Measurements from ENCODE around the gene AMOTL1.
"Not testable (repeated sequence)": the region's sequence is repeated elsewhere in the genome, so short reads cannot be mapped to it uniquely, and the experiment has no call there.

Gene AMOTL1

GRCh38 chr11:94780432-94780831 lies 12.3 kb downstream of the AMOTL1 start:
- no peak overlapping the region for H3K9ac ChIP-seq (ENCODE audit: low read length)
- H3K27me3 ChIP-seq (ENCODE audit: control insufficient read depth, insufficient read depth, low read length) = no peaks in the 10 kb centered on the region
- no peaks in the 10 kb centered on the region for H3K36me3 ChIP-seq (ENCODE audit: control insufficient read depth, insufficient read depth, low read length)
- H3K27ac ChIP-seq (ENCODE audit: low read depth, low read length) = peak overlapping the region; percentile 34
- H3K4me3 ChIP-seq (ENCODE audit: low read length) = no peak overlapping the region
- peaks cover 34% of the 10 kb centered on the region for H3K4me1 ChIP-seq (ENCODE audit: control insufficient read depth, insufficient read depth, low read length)

- H3K27me3 ChIP-seq (ENCODE audit: control insufficient read depth, insufficient read depth, low read length) = no peaks in the 10 kb centered on the region
- no peak overlapping the region for H3K27ac ChIP-seq (ENCODE audit: low read depth, low read length)
- H3K4me1 ChIP-seq (ENCODE audit: control insufficient read depth, insufficient read depth, low read length) = peaks cover 32% of the 10 kb centered on the region
- H3K36me3 ChIP-seq (ENCODE audit: control insufficient read depth, insufficient read depth, low read length) = no peaks in the 10 kb centered on the region
- no peak overlapping the region for H3K9ac ChIP-seq (ENCODE audit: low read length)
- no peak overlapping the region for H3K4me3 ChIP-seq (ENCODE audit: low read length)
Observed at GRCh38 chr11:94781837-94782236, 13.7 kb downstream of the AMOTL1 start.

GRCh38 chr11:94782446-94782845 lies 14.3 kb downstream of the AMOTL1 start:
- H3K4me1 ChIP-seq (ENCODE audit: control insufficient read depth, insufficient read depth, low read length) = peaks cover 31% of the 10 kb centered on the region
- H3K27me3 ChIP-seq (ENCODE audit: control insufficient read depth, insufficient read depth, low read length) = no peaks in the 10 kb centered on the region
- no peak overlapping the region for H3K27ac ChIP-seq (ENCODE audit: low read depth, low read length)

GRCh38 chr11:94784884-94785283 lies 16.7 kb downstream of the AMOTL1 start:
- Histone ChIP-seq H3K9ac (ENCODE audit: low read length) (no peak overlapping the region), H3K27ac (ENCODE audit: low read depth, low read length) (no peak overlapping the region), H3K36me3 (ENCODE audit: control insufficient read depth, insufficient read depth, low read length) (no peaks in the 10 kb centered on the region), H3K4me1 (ENCODE audit: control insufficient read depth, insufficient read depth, low read length) (peaks cover 45% of the 10 kb centered on the region), H3K4me3 (ENCODE audit: low read length) (no peak overlapping the region), H3K27me3 (ENCODE audit: control insufficient read depth, insufficient read depth, low read length) (no peaks in the 10 kb centered on the region)

More at GRCh38 chr11:94782446-94782845, 14.3 kb downstream of the AMOTL1 start:
- Histone ChIP-seq H3K4me3 (ENCODE audit: low read length) (no peak overlapping the region), H3K9ac (ENCODE audit: low read length) (no peak overlapping the region), H3K36me3 (ENCODE audit: control insufficient read depth, insufficient read depth, low read length) (no peaks in the 10 kb centered on the region)

- no peaks in the 10 kb centered on the region for H3K36me3 ChIP-seq (ENCODE audit: control insufficient read depth, insufficient read depth, low read length)
- no peak overlapping the region for H3K4me3 ChIP-seq (ENCODE audit: low read length)
- no peaks in the 10 kb centered on the region for H3K27me3 ChIP-seq (ENCODE audit: control insufficient read depth, insufficient read depth, low read length)
- H3K27ac ChIP-seq (ENCODE audit: low read depth, low read length) = no peak overlapping the region
- H3K4me1 ChIP-seq (ENCODE audit: control insufficient read depth, insufficient read depth, low read length) = peaks cover 42% of the 10 kb centered on the region
- no peak overlapping the region for H3K9ac ChIP-seq (ENCODE audit: low read length)
Observed at GRCh38 chr11:94785509-94785908, 17.4 kb downstream of the AMOTL1 start.

DNA sequence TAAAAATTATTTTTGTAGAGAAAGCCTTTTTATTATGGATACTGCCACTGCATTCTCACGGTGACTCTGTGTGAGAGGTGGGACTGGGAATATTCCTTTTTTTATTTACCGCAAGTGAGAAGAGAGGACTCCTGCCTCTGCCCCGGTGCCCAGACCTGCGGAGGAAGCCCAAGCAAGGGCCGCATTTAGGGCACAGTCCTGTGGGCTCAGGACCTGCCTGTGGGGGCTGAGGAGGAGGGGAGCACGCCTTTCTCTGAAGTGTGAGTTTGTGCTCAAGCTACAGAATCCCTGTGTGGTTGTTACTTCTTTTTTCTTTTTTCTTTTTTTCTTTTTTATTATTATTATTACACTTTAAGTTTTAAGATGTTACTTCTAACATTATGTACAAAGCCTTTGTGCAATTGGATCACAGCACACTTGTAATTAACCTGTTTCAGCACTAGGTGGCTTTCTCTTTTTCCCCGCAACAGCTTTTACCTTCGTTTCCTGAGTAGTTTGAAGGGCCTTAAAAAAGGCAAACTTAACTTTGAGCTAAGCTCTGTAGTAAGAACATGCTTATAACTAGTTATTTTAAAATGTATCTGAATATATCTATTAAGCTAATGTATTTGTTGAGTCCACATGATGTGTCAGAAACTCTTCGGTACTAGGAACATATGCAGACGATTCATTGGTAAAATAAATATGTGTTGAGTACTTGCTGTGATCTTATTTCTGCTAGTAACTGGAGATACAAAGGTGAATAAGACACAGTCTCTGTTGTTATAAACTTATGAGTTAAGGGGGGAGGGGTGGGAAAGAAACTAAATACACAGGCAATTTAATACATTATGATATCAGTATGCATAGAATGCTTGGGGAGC lies 18.3 kb downstream of the AMOTL1 start:
- Histone ChIP-seq H3K4me3 (ENCODE audit: low read length) (no peak overlapping the region), H3K36me3 (ENCODE audit: control insufficient read depth, insufficient read depth, low read length) (no peaks in the 10 kb centered on the region), H3K27me3 (ENCODE audit: control insufficient read depth, insufficient read depth, low read length) (no peaks in the 10 kb centered on the region), H3K4me1 (ENCODE audit: control insufficient read depth, insufficient read depth, low read length) (peaks cover 45% of the 10 kb centered on the region), H3K27ac (ENCODE audit: low read depth, low read length) (no peak overlapping the region), H3K9ac (ENCODE audit: low read length) (no peak overlapping the region)

- Histone ChIP-seq H3K36me3 (ENCODE audit: control insufficient read depth, insufficient read depth, low read length) (no peaks in the 10 kb centered on the region), H3K9ac (ENCODE audit: low read length) (no peak overlapping the region), H3K27ac (ENCODE audit: low read depth, low read length) (no peak overlapping the region), H3K4me3 (ENCODE audit: low read length) (no peak overlapping the region), H3K27me3 (ENCODE audit: control insufficient read depth, insufficient read depth, low read length) (no peaks in the 10 kb centered on the region), H3K4me1 (ENCODE audit: control insufficient read depth, insufficient read depth, low read length) (peaks cover 49% of the 10 kb centered on the region)
Observed at GRCh38 chr11:94787801-94788200, 19.6 kb downstream of the AMOTL1 start.

- Histone ChIP-seq H3K27me3 (ENCODE audit: control insufficient read depth, insufficient read depth, low read length) (no peaks in the 10 kb centered on the region), H3K4me1 (ENCODE audit: control insufficient read depth, insufficient read depth, low read length) (peaks cover 51% of the 10 kb centered on the region), H3K4me3 (ENCODE audit: low read length) (peak overlapping the region; percentile 20), H3K9ac (ENCODE audit: low read length) (no peak overlapping the region), H3K27ac (ENCODE audit: low read depth, low read length) (peak overlapping the region; percentile 27), H3K36me3 (ENCODE audit: control insufficient read depth, insufficient read depth, low read length) (no peaks in the 10 kb centered on the region)
Observed at GRCh38 chr11:94788396-94788795, 20.2 kb downstream of the AMOTL1 start.

GRCh38 chr11:94790197-94790596 lies 22.0 kb downstream of the AMOTL1 start:
- H3K27me3 ChIP-seq (ENCODE audit: control insufficient read depth, insufficient read depth, low read length) = no peaks in the 10 kb centered on the region
- no peak overlapping the region for H3K9ac ChIP-seq (ENCODE audit: low read length)
- H3K27ac ChIP-seq (ENCODE audit: low read depth, low read length) = no peak overlapping the region
- H3K36me3 ChIP-seq (ENCODE audit: control insufficient read depth, insufficient read depth, low read length) = no peaks in the 10 kb centered on the region
- peaks cover 60% of the 10 kb centered on the region for H3K4me1 ChIP-seq (ENCODE audit: control insufficient read depth, insufficient read depth, low read length)
- H3K4me3 ChIP-seq (ENCODE audit: low read length) = no peak overlapping the region

DNA sequence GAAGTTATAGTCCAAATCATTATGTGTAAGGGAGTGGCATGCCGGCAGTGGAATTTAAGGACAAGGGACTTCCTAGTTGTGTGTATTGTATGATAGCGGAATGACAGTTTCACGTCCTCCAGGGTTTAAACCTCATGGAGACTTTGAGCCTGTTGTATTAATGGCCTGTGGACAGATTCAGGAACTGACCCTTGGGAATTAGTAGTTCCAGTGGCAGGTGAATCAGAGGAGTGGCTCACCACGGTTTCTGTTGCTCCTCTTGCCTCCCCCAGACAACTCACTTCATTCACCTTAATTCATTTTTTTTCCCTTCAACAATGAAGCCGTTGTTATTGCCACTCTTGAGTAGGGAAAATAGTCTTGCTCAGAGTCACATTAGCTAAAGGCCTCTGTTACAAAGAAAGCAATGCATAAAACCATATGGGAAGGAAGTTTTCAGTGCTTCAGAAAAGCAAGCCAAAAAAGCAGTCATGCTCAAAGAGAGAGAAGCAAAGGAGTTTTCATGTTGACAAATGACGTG lies 22.6 kb downstream of the AMOTL1 start:
- H3K27me3 ChIP-seq (ENCODE audit: control insufficient read depth, insufficient read depth, low read length) = no peaks in the 10 kb centered on the region
- no peak overlapping the region for H3K9ac ChIP-seq (ENCODE audit: low read length)
- H3K4me3 ChIP-seq (ENCODE audit: low read length) = no peak overlapping the region
- no peak overlapping the region for H3K27ac ChIP-seq (ENCODE audit: low read depth, low read length)
- H3K36me3 ChIP-seq (ENCODE audit: control insufficient read depth, insufficient read depth, low read length) = no peaks in the 10 kb centered on the region
- peaks cover 55% of the 10 kb centered on the region for H3K4me1 ChIP-seq (ENCODE audit: control insufficient read depth, insufficient read depth, low read length)

DNA sequence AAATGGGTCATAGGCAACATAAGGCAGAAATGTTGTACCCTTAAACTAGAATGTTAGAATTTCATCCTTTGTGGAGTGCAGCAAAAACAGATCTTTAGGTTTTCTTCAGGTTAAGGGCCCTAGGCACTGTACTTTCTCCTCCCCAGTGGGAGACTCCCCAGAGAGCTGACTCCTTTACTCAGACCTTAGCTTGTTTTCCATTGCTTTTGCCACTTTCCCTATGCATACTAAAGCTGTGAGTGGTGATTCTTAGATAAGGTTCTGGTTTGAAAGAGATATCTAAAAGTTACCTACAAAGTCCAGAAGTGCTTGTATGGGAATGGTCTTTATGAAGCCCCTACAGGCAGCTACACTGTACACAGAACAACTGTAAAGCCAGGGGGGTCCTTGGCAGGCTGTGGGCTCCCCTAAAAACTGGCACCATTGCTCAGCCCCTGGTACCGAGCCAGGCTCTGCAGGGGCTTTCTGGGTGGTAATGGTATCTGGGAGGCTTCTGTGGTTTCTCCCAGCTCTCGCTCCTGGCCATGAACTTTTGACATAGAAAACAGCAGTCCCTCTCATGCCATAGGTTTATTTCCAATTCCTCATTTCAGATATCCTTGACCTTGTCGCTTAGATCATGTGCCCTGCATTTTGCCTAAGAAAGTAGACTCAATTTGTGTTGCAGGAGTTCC lies 23.2 kb downstream of the AMOTL1 start:
- Histone ChIP-seq H3K9ac (ENCODE audit: low read length) (no peak overlapping the region), H3K4me3 (ENCODE audit: low read length) (no peak overlapping the region), H3K36me3 (ENCODE audit: control insufficient read depth, insufficient read depth, low read length) (no peaks in the 10 kb centered on the region), H3K27me3 (ENCODE audit: control insufficient read depth, insufficient read depth, low read length) (no peaks in the 10 kb centered on the region), H3K27ac (ENCODE audit: low read depth, low read length) (no peak overlapping the region), H3K4me1 (ENCODE audit: control insufficient read depth, insufficient read depth, low read length) (peaks cover 55% of the 10 kb centered on the region)

DNA sequence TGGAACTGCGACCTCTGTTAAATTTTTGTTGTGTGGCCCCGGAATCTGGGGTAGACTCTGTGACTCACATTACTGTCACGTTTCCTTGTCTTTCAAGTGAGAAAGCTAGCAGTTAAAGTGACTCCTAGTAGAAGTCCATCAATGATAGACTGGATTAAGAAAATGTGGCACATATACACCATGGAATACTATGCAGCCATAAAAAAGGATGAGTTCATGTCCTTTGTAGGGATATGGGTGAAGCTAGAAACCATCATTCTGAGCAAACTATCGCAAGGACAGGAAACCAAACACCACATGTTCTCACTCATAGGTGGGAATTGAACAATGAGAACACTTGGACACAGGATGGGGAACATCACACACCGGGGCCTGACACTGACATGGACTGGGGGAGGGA lies 23.8 kb downstream of the AMOTL1 start:
- peaks cover 55% of the 10 kb centered on the region for H3K4me1 ChIP-seq (ENCODE audit: control insufficient read depth, insufficient read depth, low read length)
- H3K4me3 ChIP-seq (ENCODE audit: low read length); H3K36me3 ChIP-seq (ENCODE audit: control insufficient read depth, insufficient read depth, low read length); H3K27ac ChIP-seq (ENCODE audit: low read depth, low read length); H3K9ac ChIP-seq (ENCODE audit: low read length); H3K27me3 ChIP-seq (ENCODE audit: control insufficient read depth, insufficient read depth, low read length): not testable (repeated sequence)

Measured in rectal smooth muscle tissue (tissue), 1 donor.